Liver (tissue), 9 donors: ENCODE data around the gene NOTCH4. TPM values are rescaled to one million over a fixed set of nuclear protein-coding genes. Genes with fewer than 3 reads are reported as not detected.

ENCODE experiments used
- DNase-seq: peaks from one replicate; pipeline ENCODE4 v3.0.0-alpha.2; 2017; ENCODE audit warnings: low spot score
- H3K27ac ChIP-seq, 2 donors: one replicate each; pipeline ENCODE4 v1.7.0; 2013; ENCODE audit warnings: inconsistent platforms in 2 of 2, low read length in 2 of 2, control low read depth in 1 of 2, low read depth in 1 of 2, mild to moderate bottlenecking in 1 of 2
- H3K27me3 ChIP-seq, 4 donors: one replicate each; pipeline versions ENCODE4 v1.6.1 to v1.7.0; 2013; ENCODE audit warnings: low read length in 3 of 4, inconsistent platforms in 1 of 4, mild to moderate bottlenecking in 1 of 4, moderate library complexity in 1 of 4; ENCODE audit not compliant: control insufficient read depth in 4 of 4, insufficient read depth in 4 of 4
- H3K36me3 ChIP-seq, 4 donors: one replicate each; pipeline versions ENCODE4 v1.6.1 to v1.7.0; 2013; ENCODE audit warnings: low read length in 3 of 4, mild to moderate bottlenecking in 3 of 4, low read depth in 1 of 4, moderate library complexity in 1 of 4; ENCODE audit not compliant: control insufficient read depth in 4 of 4, insufficient read depth in 3 of 4
- H3K4me1 ChIP-seq, 4 donors: one replicate each; pipeline versions ENCODE4 v1.6.1 to v1.7.0; 2013; ENCODE audit warnings: low read length in 3 of 4, mild to moderate bottlenecking in 3 of 4, moderate library complexity in 1 of 4; ENCODE audit not compliant: control insufficient read depth in 4 of 4, insufficient read depth in 4 of 4
- H3K4me3 ChIP-seq, 3 donors: one replicate each; pipeline versions ENCODE4 v1.6.1 to v1.7.0; 2013; ENCODE audit warnings: low read length in 3 of 3, control low read depth in 1 of 3, low read depth in 1 of 3, mild to moderate bottlenecking in 1 of 3
- H3K9ac ChIP-seq, 2 donors: one replicate each; pipeline ENCODE4 v1.7.0; 2013; ENCODE audit warnings: low read length in 2 of 2, mild to moderate bottlenecking in 2 of 2, moderate library complexity in 2 of 2, control low read depth in 1 of 2, low read depth in 1 of 2
- H3K9me3 ChIP-seq, 4 donors: one replicate each; pipeline versions ENCODE4 v1.6.1 to v1.7.0; 2013; ENCODE audit warnings: low read length in 3 of 4; ENCODE audit not compliant: control insufficient read depth in 4 of 4
- EGR1 ChIP-seq, 2 donors: IDR thresholded peaks; 2 replicates each; pipeline ENCODE4 v1.6.1; 2016 to 2018; ENCODE audit warnings: antibody characterized with exemption in 2 of 2, low read depth in 2 of 2
- FOXA1 ChIP-seq: IDR thresholded peaks from 2 replicates; pipeline ENCODE4 v1.6.1; 2016; ENCODE audit warnings: antibody characterized with exemption
- FOXA2 ChIP-seq: IDR thresholded peaks from 2 replicates; pipeline ENCODE4 v1.6.1; 2016; ENCODE audit warnings: antibody characterized with exemption
- GABPA ChIP-seq, 2 donors: IDR thresholded peaks in 1 of 2; conservative IDR thresholded peaks in 1 of 2; 2 replicates each; pipeline ENCODE4 v1.6.1; 2016; ENCODE audit warnings: antibody characterized with exemption in 2 of 2, mild to moderate bottlenecking in 1 of 2, moderate library complexity in 1 of 2
- HNF4A ChIP-seq, 2 donors: conservative IDR thresholded peaks; 2 replicates each; pipeline ENCODE4 v1.6.1; 2016; ENCODE audit warnings: antibody characterized with exemption in 2 of 2, mild to moderate bottlenecking in 2 of 2
- HNF4G ChIP-seq: IDR thresholded peaks from 2 replicates; pipeline ENCODE4 v1.6.1; 2016; ENCODE audit warnings: antibody characterized with exemption
- JUND ChIP-seq, 2 donors: IDR thresholded peaks; 2 replicates each; pipeline ENCODE4 v1.6.1; 2016; ENCODE audit warnings: antibody characterized with exemption in 2 of 2
- NR2F2 ChIP-seq: IDR thresholded peaks from 2 replicates; pipeline ENCODE4 v1.6.1; 2016; ENCODE audit warnings: antibody characterized with exemption
- RXRA ChIP-seq, 2 donors: IDR thresholded peaks; 2 replicates each; pipeline ENCODE4 v1.6.1; 2017 to 2018; ENCODE audit warnings: antibody characterized with exemption in 2 of 2, mild to moderate bottlenecking in 1 of 2
- SP1 ChIP-seq: IDR thresholded peaks from 2 replicates; pipeline ENCODE4 v1.6.1; 2018; ENCODE audit warnings: antibody characterized with exemption, mild to moderate bottlenecking
- TAF1 ChIP-seq: conservative IDR thresholded peaks from 2 replicates; pipeline ENCODE4 v1.6.1; 2016; ENCODE audit warnings: antibody characterized with exemption, mild to moderate bottlenecking
- YY1 ChIP-seq: IDR thresholded peaks from 2 replicates; pipeline ENCODE4 v1.6.1; 2016; ENCODE audit warnings: antibody characterized with exemption, mild to moderate bottlenecking
- WGBS: extraction: QIAGEN DNeasy Blood & Tissue Kit; methylation state at CpG from one replicate; pipeline ENCODE4 v1.1.7; 2013; 5-methylcytosine and 5-hydroxymethylcytosine counted together
- polyA plus RNA-seq, 2 donors: library from polyadenylated mRNA; stranded (reverse) in 1 of 2; unstranded in 1 of 2; fragments of 200-250 nt in 1 of 2; fragments of >200 nt in 1 of 2; fragmentation: Nextera tagmentation in 1 of 2; extraction: Ambion mirVana in 1 of 2; gene quantifications; one replicate each; pipeline versions ENCODE4 v1.2.1 to v1.2.3, GENCODE V29; 2013 to 2015
- total RNA-seq, 2 donors: library from RNA; depleted of rRNA; stranded (reverse); fragments of >200 nt; gene quantifications; one replicate each; pipeline ENCODE4 v1.2.3, GENCODE V29; 2014
- TF ChIP-seq, protein P1 (sequence below): IDR thresholded peaks from 2 replicates; pipeline ENCODE4 v1.6.1; 2016; ENCODE audit warnings: antibody characterized with exemption, mild to moderate bottlenecking
- TF ChIP-seq, protein P2 (sequence below): IDR thresholded peaks from 2 replicates; pipeline ENCODE4 v1.6.1; 2016; ENCODE audit warnings: antibody characterized with exemption
- TF ChIP-seq, protein P3 (sequence below): IDR thresholded peaks from 2 replicates; pipeline ENCODE4 v1.6.1; 2016; ENCODE audit warnings: antibody characterized with exemption
- TF ChIP-seq, protein P4 (sequence below): fragments of 150-350 bp; IDR thresholded peaks from 2 replicates; pipeline ENCODE4 v1.5.1; 2017; ENCODE audit warnings: improper control_type of control experiment, low read depth, low read length; ENCODE audit not compliant: missing input control
- TF ChIP-seq, protein P5 (sequence below): IDR thresholded peaks from 2 replicates; pipeline ENCODE4 v1.6.1; 2016; ENCODE audit warnings: antibody characterized with exemption
- donor health status: healthy.
- donor health status: healthy.
- donor health status: healthy.
- donor health status: healthy.
- donor health status: healthy.

Gene NOTCH4
- total and polyA plus RNA-seq, 4 donors, result 2.6 to 15.1 (median 8.8) TPM

DNA sequence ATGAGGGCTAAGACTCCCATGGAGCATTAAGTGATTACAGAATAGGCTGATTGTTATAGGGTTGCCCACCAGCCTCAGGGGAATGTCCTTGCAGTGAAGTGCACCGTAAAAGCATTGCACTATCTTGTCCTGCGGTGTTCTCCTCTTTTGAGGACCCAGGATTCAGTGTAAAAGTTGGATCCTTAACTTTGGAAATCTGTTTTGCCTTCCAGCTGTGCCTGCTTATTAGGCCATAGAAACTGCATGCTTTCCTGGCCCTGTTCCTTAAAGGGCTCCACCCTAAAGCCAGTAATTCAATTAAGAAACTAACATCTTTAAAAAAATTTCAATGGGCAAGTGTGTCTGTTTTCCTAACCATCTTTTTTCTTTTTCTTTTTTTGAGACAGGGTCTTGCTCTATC, 25.4 kb upstream of the NOTCH4 start:
- H3K4me1 ChIP-seq, result peaks cover 0 to 3% (median 2%) of the 10 kb centered on the region in 4 donors
- no peaks in the 10 kb centered on the region for H3K9me3 ChIP-seq
- WGBS, result 59% methylated on average over 2 of the region's 2 CpGs
- H3K9ac ChIP-seq, result no peak overlapping the region
- H3K4me3 ChIP-seq, result no peak overlapping the region
- no peak overlapping the region for H3K27ac ChIP-seq
- no peak for DNase-seq
- no peaks in the 10 kb centered on the region for H3K27me3 ChIP-seq
- TF ChIP-seq YY1, result no peak
- no peak for TF ChIP-seq NR2F2
- no peak for TF ChIP-seq FOXA2
- TF ChIP-seq, protein P1, sequence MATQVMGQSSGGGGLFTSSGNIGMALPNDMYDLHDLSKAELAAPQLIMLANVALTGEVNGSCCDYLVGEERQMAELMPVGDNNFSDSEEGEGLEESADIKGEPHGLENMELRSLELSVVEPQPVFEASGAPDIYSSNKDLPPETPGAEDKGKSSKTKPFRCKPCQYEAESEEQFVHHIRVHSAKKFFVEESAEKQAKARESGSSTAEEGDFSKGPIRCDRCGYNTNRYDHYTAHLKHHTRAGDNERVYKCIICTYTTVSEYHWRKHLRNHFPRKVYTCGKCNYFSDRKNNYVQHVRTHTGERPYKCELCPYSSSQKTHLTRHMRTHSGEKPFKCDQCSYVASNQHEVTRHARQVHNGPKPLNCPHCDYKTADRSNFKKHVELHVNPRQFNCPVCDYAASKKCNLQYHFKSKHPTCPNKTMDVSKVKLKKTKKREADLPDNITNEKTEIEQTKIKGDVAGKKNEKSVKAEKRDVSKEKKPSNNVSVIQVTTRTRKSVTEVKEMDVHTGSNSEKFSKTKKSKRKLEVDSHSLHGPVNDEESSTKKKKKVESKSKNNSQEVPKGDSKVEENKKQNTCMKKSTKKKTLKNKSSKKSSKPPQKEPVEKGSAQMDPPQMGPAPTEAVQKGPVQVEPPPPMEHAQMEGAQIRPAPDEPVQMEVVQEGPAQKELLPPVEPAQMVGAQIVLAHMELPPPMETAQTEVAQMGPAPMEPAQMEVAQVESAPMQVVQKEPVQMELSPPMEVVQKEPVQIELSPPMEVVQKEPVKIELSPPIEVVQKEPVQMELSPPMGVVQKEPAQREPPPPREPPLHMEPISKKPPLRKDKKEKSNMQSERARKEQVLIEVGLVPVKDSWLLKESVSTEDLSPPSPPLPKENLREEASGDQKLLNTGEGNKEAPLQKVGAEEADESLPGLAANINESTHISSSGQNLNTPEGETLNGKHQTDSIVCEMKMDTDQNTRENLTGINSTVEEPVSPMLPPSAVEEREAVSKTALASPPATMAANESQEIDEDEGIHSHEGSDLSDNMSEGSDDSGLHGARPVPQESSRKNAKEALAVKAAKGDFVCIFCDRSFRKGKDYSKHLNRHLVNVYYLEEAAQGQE, result no peak
- TF ChIP-seq, protein P2, sequence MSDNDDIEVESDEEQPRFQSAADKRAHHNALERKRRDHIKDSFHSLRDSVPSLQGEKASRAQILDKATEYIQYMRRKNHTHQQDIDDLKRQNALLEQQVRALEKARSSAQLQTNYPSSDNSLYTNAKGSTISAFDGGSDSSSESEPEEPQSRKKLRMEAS, result no peak
- no peak for TF ChIP-seq HNF4G
- TF ChIP-seq JUND (IDR thresholded peaks at IDR 0.05), result no peak
- no peak for TF ChIP-seq FOXA1
- TF ChIP-seq EGR1 (IDR thresholded peaks at IDR 0.05; ENCODE audit: low read depth in 2 of 2), result no peak
- TF ChIP-seq, protein P3, sequence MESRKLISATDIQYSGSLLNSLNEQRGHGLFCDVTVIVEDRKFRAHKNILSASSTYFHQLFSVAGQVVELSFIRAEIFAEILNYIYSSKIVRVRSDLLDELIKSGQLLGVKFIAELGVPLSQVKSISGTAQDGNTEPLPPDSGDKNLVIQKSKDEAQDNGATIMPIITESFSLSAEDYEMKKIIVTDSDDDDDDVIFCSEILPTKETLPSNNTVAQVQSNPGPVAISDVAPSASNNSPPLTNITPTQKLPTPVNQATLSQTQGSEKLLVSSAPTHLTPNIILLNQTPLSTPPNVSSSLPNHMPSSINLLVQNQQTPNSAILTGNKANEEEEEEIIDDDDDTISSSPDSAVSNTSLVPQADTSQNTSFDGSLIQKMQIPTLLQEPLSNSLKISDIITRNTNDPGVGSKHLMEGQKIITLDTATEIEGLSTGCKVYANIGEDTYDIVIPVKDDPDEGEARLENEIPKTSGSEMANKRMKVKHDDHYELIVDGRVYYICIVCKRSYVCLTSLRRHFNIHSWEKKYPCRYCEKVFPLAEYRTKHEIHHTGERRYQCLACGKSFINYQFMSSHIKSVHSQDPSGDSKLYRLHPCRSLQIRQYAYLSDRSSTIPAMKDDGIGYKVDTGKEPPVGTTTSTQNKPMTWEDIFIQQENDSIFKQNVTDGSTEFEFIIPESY, result no peak
- TF ChIP-seq, protein P4, sequence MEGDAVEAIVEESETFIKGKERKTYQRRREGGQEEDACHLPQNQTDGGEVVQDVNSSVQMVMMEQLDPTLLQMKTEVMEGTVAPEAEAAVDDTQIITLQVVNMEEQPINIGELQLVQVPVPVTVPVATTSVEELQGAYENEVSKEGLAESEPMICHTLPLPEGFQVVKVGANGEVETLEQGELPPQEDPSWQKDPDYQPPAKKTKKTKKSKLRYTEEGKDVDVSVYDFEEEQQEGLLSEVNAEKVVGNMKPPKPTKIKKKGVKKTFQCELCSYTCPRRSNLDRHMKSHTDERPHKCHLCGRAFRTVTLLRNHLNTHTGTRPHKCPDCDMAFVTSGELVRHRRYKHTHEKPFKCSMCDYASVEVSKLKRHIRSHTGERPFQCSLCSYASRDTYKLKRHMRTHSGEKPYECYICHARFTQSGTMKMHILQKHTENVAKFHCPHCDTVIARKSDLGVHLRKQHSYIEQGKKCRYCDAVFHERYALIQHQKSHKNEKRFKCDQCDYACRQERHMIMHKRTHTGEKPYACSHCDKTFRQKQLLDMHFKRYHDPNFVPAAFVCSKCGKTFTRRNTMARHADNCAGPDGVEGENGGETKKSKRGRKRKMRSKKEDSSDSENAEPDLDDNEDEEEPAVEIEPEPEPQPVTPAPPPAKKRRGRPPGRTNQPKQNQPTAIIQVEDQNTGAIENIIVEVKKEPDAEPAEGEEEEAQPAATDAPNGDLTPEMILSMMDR, result no peak
- TF ChIP-seq RXRA (IDR thresholded peaks at IDR 0.05), result no peak
- TF ChIP-seq GABPA (IDR thresholded peaks at IDR 0.05 in 1 of 2, conservative IDR thresholded peaks at IDR 0.05 in 1 of 2), result no peak
- no peak for TF ChIP-seq HNF4A (conservative IDR thresholded peaks at IDR 0.05)
- TF ChIP-seq SP1, result no peak
- TF ChIP-seq TAF1, result no peak
- H3K36me3 ChIP-seq, result no peaks in the 10 kb centered on the region

DNA sequence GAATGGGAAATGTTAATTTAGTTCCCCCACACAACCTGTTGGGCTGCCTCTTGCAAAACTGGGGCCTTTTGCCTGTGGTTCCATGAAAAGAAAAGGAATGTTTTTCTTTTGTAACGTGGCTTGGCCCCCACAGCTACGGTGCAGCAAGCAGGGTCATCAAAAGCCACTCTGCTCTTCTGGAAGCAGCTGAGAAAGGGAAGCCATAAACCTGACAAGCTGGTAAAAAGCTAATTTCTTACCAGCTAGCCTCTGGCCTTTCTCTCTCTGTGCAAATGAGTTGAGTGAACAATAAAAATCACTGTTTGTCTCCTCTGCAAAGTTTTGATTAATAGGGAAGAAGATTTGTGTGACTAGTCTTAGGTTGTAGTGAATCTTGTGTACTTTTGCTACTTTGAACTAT, 23.5 kb upstream of the NOTCH4 start:
- no peak for DNase-seq
- peaks cover 0 to 3% (median 2%) of the 10 kb centered on the region in 4 donors for H3K4me1 ChIP-seq
- H3K9ac ChIP-seq, result no peak overlapping the region
- no peak overlapping the region for H3K27ac ChIP-seq
- H3K36me3 ChIP-seq, result no peaks in the 10 kb centered on the region
- H3K27me3 ChIP-seq, result peaks cover 0 to 5% (median 0%) of the 10 kb centered on the region in 4 donors
- H3K9me3 ChIP-seq, result no peaks in the 10 kb centered on the region
- H3K4me3 ChIP-seq, result no peak overlapping the region
- WGBS, result 53% methylated on average over 2 of the region's 2 CpGs
- TF ChIP-seq SP1 (no peak), FOXA2 (no peak), NR2F2 (no peak)
- TF ChIP-seq, protein P4, result no peak
- TF ChIP-seq, protein P1, result no peak
- TF ChIP-seq, protein P5, sequence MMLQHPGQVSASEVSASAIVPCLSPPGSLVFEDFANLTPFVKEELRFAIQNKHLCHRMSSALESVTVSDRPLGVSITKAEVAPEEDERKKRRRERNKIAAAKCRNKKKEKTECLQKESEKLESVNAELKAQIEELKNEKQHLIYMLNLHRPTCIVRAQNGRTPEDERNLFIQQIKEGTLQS, result no peak
